HCEC 1CT (cell line): ENCODE measurements around the gene FOS.

ENCODE experiments used
- DNase-seq: peaks from one replicate; pipeline ENCODE4 v3.0.0-alpha.2; 2017

FOS gene

DNA sequence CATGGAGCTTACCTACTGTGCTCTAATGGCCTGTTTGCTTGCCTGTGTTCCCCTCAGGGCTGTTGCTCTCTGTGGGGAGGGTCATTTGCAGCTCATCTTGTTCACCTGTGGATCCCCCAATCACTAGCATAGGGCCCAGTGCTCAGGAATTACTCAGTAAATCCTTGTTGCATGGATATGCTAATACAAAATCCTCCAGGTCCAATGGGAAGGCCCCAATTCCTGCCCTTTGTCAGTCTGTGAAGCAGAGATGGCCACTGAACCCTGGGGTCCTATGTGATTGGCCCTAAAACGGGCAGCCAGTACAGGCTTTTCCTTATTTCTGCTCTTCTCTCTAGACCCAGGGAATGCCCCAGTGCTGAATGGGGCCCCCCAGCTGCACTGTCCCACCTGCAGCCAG is 44.1 kb downstream of the FOS start:
- no peak for DNase-seq

GRCh38 chr14:75323571-75323970 is 44.9 kb downstream of the FOS start:
- DNase-seq, result peak; percentile 32

DNA sequence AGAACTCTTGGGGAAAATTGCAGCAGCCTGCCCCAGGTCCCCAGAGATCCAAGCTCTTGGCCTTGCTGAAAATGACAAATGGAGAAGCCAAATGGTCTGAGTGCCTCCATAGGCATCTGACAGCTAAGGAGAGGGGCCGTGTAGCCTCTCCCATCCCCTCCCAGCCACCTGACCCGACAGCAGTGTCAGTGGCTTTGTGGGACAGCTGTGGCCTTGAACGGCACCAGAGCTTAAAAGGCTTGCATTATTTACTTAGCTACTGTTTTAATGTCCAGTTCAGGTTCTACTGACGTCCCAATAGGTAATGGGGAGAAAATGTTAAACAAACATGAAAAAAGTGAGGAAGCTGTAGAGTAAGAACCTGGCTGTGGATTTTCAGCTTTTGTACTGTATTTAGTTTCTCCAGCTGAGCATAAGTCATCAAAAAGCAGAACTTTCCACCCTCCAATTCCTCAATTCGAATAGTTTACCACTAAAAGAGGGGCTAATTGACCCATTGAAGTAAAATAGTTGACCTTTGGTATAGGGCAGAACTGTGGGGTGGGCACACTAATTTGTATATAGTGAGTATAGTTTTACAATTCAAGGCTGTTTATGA is 50.0 kb downstream of the FOS start:
- no peak for DNase-seq

DNA sequence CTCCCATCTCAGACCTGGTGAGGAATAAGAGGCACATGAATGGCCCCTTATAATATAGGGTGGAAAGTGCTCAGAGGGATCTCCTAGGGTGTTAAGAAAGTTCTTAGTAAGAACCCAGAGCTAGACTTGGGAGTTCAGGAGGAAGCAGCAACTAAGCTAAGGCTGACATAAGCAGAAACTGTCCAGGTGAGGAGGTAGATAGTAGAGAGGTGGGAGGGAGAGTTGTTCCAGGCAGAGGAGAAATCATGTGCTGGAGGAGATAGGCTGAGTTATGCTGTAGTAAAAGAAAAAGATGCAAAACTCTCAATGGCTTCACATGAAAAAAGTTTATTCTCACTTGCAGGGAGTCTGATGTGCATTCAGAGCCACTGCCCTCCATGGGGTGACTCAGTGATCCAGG is 50.7 kb downstream of the FOS start:
- no peak for DNase-seq

DNA sequence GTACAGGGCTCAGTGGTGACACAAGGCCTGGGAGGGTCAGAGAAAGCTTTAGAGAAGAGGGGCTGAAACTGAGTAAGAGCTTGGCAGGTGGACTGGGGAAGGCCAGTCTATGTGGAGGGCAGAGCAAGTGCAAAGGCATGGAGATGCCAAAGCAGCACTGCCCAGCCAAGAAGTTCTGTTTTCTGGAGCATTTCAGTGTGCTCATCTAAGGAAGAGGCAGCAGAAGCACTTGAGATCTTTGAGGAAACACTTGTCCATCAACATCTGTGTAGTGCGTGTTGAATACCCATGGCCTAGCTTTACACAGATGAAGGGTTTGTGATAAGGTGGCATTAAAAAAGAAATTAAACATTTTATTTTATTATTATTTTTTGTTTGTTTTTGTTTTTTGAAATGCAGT is 52.8 kb downstream of the FOS start:
- DNase-seq, result no peak
